Parathyroid adenoma (tissue), 2 donors: ENCODE results near the gene MYO9B.

Source experiments
- H2AFZ ChIP-seq: fragments of 300-600 bp; sonication (generic); one replicate; pipeline ENCODE4 v1.7.0; 2017; ENCODE audit warnings: antibody characterized with exemption, mild to moderate bottlenecking
- H3K27ac ChIP-seq: fragments of 300-600 bp; sonication (generic); one replicate; pipeline ENCODE4 v1.7.0; 2017
- H3K27me3 ChIP-seq: fragments of 300-600 bp; sonication (generic); one replicate; pipeline ENCODE4 v1.7.0; 2017; ENCODE audit warnings: low read length; ENCODE audit not compliant: control insufficient read depth, insufficient read depth
- H3K36me3 ChIP-seq: fragments of 300-600 bp; sonication (generic); one replicate; pipeline ENCODE4 v1.7.0; 2017; ENCODE audit warnings: low read length; ENCODE audit not compliant: control insufficient read depth, insufficient read depth
- H3K4me1 ChIP-seq: fragments of 300-600 bp; sonication (generic); one replicate; pipeline ENCODE4 v1.7.0; 2017; ENCODE audit warnings: control low read depth
- H3K4me2 ChIP-seq: fragments of 300-600 bp; sonication (generic); one replicate; pipeline ENCODE4 v1.7.0; 2017; ENCODE audit warnings: low read length
- H3K4me3 ChIP-seq: fragments of 300-600 bp; sonication (generic); one replicate; pipeline ENCODE4 v1.7.0; 2017; ENCODE audit warnings: low read depth, low read length
- H3K79me2 ChIP-seq: fragments of 300-600 bp; sonication (generic); one replicate; pipeline ENCODE4 v1.7.0; 2017; ENCODE audit warnings: control low read depth
- H3K9ac ChIP-seq: fragments of 300-600 bp; sonication (generic); one replicate; pipeline ENCODE4 v1.7.0; 2017; ENCODE audit warnings: mild to moderate bottlenecking
- H3K9me3 ChIP-seq: fragments of 300-600 bp; sonication (generic); one replicate; pipeline ENCODE4 v1.7.0; 2017; ENCODE audit warnings: low read length; ENCODE audit not compliant: control insufficient read depth
- TF ChIP-seq, protein P1 (sequence below): fragments of 300-600 bp; sonication (generic); IDR thresholded peaks from one replicate; pipeline ENCODE4 v1.7.0; 2017; ENCODE audit warnings: antibody characterized with exemption, mild to moderate bottlenecking
- donor health status: primary hyperparathyroidism.

The MYO9B gene

DNA sequence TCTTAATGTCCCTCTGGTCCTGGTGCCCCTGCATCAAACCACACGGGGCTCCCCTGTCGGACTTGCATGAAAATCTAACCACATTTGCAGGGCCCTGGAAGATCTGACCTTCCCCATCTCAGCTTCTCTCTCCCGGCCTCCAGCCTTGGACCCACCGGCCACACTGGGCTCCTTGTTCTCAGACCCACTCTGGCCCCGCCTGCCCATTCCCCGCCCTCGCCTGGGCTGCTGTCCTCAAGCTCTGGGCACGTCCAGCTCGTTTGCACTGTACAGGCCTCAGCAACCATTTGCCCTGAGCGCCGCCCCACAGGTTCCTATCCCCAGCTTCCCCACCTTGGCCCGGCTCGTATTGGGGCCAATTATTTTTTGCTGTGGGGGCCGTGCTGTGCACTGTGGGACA lies 10.5 kb downstream of the MYO9B start:
- no peaks in the 10 kb centered on the region for H3K27me3 ChIP-seq
- TF ChIP-seq, protein P1, sequence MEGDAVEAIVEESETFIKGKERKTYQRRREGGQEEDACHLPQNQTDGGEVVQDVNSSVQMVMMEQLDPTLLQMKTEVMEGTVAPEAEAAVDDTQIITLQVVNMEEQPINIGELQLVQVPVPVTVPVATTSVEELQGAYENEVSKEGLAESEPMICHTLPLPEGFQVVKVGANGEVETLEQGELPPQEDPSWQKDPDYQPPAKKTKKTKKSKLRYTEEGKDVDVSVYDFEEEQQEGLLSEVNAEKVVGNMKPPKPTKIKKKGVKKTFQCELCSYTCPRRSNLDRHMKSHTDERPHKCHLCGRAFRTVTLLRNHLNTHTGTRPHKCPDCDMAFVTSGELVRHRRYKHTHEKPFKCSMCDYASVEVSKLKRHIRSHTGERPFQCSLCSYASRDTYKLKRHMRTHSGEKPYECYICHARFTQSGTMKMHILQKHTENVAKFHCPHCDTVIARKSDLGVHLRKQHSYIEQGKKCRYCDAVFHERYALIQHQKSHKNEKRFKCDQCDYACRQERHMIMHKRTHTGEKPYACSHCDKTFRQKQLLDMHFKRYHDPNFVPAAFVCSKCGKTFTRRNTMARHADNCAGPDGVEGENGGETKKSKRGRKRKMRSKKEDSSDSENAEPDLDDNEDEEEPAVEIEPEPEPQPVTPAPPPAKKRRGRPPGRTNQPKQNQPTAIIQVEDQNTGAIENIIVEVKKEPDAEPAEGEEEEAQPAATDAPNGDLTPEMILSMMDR, result no peak
- no peaks in the 10 kb centered on the region for H3K4me1 ChIP-seq
- peaks cover 41% of the 10 kb centered on the region for H3K79me2 ChIP-seq
- H3K9ac ChIP-seq, result no peak overlapping the region
- H2AFZ ChIP-seq, result no peak overlapping the region
- H3K9me3 ChIP-seq, result no peaks in the 10 kb centered on the region
- no peak overlapping the region for H3K4me2 ChIP-seq
- no peaks in the 10 kb centered on the region for H3K36me3 ChIP-seq
- no peak overlapping the region for H3K4me3 ChIP-seq
- no peak overlapping the region for H3K27ac ChIP-seq

DNA sequence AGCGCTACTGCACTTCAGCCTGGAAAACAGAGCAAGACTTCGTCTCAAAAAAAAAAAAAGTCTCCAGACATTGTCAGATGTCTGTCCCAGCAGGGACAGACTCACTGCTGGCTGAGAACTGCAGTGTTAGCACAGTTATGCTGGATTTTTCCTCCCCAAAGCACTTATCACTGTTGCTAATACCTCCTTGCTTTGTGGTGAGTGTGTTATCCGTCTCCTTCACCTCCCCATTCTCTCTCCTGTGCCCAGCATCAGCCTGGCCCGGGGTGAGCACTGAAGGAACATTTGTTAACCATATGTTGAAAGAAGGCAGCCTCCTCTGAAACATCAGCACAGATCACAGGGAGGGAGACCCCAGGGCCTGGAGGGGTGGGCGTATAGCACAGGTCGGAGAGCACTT lies 11.3 kb downstream of the MYO9B start:
- no peaks in the 10 kb centered on the region for H3K27me3 ChIP-seq
- TF ChIP-seq, protein P1, result no peak
- no peak overlapping the region for H2AFZ ChIP-seq
- no peak overlapping the region for H3K27ac ChIP-seq
- no peaks in the 10 kb centered on the region for H3K4me1 ChIP-seq
- no peak overlapping the region for H3K9ac ChIP-seq
- H3K9me3 ChIP-seq, result no peaks in the 10 kb centered on the region
- H3K79me2 ChIP-seq, result peaks cover 43% of the 10 kb centered on the region
- no peak overlapping the region for H3K4me2 ChIP-seq
- no peak overlapping the region for H3K4me3 ChIP-seq
- H3K36me3 ChIP-seq, result no peaks in the 10 kb centered on the region

DNA sequence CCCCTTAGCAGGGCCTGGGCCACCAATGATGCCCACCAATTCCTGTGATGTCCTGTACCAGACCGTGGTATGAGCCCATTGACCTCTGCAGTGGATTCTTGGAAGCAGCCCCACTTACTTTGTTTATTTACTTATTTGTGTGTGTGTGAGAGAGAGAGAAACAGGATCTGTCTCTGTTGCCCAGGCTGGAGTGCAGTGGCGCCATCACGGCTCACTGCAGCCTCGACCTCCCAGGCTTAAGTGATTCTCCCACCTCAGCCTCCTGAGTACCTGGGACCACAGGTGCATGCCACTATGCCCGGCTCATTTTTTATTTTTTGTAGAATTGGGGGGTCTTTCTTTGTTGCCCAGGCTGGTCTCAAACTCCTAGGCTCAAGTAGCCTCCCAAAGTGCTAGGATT lies 13.0 kb downstream of the MYO9B start:
- no peaks in the 10 kb centered on the region for H3K36me3 ChIP-seq
- no peaks in the 10 kb centered on the region for H3K4me1 ChIP-seq
- H2AFZ ChIP-seq, result no peak overlapping the region
- no peak overlapping the region for H3K27ac ChIP-seq
- no peak overlapping the region for H3K9ac ChIP-seq
- H3K79me2 ChIP-seq, result peaks cover 42% of the 10 kb centered on the region
- TF ChIP-seq, protein P1, result no peak
- no peaks in the 10 kb centered on the region for H3K9me3 ChIP-seq
- no peak overlapping the region for H3K4me3 ChIP-seq
- no peak overlapping the region for H3K4me2 ChIP-seq
- no peaks in the 10 kb centered on the region for H3K27me3 ChIP-seq

DNA sequence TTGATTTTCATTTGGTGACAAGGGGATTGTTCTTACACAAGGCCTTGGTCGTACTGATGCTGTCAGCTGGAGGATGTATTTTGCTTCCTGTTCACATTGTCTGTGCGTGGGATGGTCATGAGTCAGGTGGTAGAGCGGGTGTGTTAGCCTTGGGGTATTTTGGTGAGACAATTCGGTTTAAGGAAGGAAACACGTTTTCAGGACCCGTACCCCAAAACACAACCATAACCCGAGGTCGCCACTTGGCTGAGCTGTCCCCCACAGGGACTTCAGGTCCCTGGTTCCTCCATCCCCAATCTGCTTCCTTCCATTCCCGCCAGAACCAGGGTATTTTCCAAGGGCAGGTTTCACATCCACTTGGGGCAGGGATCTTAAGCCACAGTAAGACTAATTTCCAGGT lies 15.0 kb downstream of the MYO9B start:
- no peaks in the 10 kb centered on the region for H3K4me1 ChIP-seq
- no peak overlapping the region for H2AFZ ChIP-seq
- TF ChIP-seq, protein P1, result no peak
- no peaks in the 10 kb centered on the region for H3K27me3 ChIP-seq
- H3K9me3 ChIP-seq, result no peaks in the 10 kb centered on the region
- H3K4me2 ChIP-seq, result no peak overlapping the region
- no peak overlapping the region for H3K4me3 ChIP-seq
- no peak overlapping the region for H3K9ac ChIP-seq
- H3K36me3 ChIP-seq, result no peaks in the 10 kb centered on the region
- no peak overlapping the region for H3K27ac ChIP-seq
- peaks cover 45% of the 10 kb centered on the region for H3K79me2 ChIP-seq

DNA sequence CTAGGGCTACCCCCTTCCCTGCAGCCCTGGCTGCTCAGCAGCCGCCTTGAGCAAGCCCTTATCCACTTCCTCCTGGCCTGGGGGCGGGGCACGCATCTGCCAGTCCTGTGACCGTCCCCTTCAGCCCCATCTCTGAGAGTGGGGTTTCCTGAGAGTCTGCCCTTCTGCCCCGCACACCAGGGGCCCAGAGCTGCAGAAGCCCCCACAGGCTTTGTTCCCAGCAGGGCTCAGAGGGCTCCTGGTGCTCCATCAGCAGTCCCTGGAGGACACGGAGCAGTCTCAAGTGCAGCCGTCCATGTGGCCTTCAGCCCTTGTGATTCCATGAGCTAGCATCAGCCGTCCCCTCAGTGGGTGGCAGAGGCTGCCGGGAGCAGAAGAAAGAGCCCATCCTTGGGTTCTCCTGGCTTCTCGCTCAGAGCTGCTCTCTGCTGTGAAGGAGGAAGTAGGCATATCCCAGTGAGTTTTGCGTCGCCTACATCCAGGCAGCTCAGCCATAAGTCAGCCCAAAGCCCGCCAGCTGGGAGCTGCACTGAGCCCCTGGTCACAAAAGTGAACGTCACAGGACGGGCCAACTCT lies 16.3 kb downstream of the MYO9B start:
- Histone ChIP-seq H3K4me2 (no peak overlapping the region), H3K27me3 (no peaks in the 10 kb centered on the region), H3K4me1 (no peaks in the 10 kb centered on the region), H3K27ac (no peak overlapping the region), H3K79me2 (peaks cover 39% of the 10 kb centered on the region), H3K9me3 (no peaks in the 10 kb centered on the region), H3K9ac (no peak overlapping the region), H3K4me3 (no peak overlapping the region), H2AFZ (no peak overlapping the region), H3K36me3 (no peaks in the 10 kb centered on the region)
- TF ChIP-seq, protein P1, result no peak
